Fibroblast of villous mesenchyme (primary cell): ENCODE data around the gene TBL3. TPM values are rescaled to one million over a fixed set of nuclear protein-coding genes. Genes with fewer than 3 reads are reported as not detected.
"Not testable (repeated sequence)": the region's sequence is repeated elsewhere in the genome, so short reads cannot be mapped to it uniquely, and the experiment has no call there.

Source experiments
- DNase-seq: peaks from one replicate; pipeline ENCODE4 v3.0.0-alpha.2; 2010; ENCODE audit warnings: low read depth
- H3K4me3 ChIP-seq: 2 replicates; pipeline ENCODE4 v1.5.1; 2011; ENCODE audit warnings: low read depth, mild to moderate bottlenecking, low read length
- total RNA-seq: library from RNA; depleted of rRNA; stranded (reverse); fragments of >200 nt; gene quantifications from 2 replicates; pipeline ENCODE4 v1.2.3, GENCODE V29; 2012
- TF ChIP-seq, protein P1 (sequence below): IDR thresholded peaks from 2 replicates; pipeline ENCODE4 v1.5.1; 2012; ENCODE audit warnings: low read depth, mild to moderate bottlenecking, low read length; ENCODE audit not compliant: insufficient read depth

The TBL3 gene
- total RNA-seq, 1 donor = 28.5 TPM

DNA sequence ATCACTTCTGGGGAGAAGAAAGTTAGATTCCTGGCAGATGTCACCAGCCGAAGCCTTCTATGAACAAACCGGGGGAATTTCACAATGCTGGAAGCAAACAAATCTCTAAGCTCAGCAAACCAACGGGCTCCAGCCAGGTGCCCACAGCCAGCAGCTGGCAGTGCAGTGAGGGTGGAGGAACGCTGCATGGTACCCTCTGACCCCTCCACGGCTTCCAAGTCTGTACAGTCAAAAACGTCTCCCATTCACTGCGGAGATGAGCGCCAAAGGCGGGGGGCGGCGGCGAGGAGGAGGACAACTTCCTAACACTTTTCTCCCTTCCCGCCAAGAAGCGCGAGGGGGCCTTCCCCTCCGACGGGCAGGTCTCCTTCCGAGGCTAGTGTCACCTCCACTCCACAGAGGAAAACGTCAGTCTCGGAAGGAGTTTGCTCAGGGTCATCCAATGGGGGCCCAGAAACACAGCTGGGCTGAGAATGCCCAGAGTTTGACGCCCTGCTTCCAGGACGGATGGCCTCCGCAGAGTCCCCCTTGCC is 36.8 kb downstream of the TBL3 start:
- H3K4me3 ChIP-seq = peak overlapping the region; percentile 83
- TF ChIP-seq, protein P1, sequence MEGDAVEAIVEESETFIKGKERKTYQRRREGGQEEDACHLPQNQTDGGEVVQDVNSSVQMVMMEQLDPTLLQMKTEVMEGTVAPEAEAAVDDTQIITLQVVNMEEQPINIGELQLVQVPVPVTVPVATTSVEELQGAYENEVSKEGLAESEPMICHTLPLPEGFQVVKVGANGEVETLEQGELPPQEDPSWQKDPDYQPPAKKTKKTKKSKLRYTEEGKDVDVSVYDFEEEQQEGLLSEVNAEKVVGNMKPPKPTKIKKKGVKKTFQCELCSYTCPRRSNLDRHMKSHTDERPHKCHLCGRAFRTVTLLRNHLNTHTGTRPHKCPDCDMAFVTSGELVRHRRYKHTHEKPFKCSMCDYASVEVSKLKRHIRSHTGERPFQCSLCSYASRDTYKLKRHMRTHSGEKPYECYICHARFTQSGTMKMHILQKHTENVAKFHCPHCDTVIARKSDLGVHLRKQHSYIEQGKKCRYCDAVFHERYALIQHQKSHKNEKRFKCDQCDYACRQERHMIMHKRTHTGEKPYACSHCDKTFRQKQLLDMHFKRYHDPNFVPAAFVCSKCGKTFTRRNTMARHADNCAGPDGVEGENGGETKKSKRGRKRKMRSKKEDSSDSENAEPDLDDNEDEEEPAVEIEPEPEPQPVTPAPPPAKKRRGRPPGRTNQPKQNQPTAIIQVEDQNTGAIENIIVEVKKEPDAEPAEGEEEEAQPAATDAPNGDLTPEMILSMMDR = no peak
- peak; percentile 76 for DNase-seq

DNA sequence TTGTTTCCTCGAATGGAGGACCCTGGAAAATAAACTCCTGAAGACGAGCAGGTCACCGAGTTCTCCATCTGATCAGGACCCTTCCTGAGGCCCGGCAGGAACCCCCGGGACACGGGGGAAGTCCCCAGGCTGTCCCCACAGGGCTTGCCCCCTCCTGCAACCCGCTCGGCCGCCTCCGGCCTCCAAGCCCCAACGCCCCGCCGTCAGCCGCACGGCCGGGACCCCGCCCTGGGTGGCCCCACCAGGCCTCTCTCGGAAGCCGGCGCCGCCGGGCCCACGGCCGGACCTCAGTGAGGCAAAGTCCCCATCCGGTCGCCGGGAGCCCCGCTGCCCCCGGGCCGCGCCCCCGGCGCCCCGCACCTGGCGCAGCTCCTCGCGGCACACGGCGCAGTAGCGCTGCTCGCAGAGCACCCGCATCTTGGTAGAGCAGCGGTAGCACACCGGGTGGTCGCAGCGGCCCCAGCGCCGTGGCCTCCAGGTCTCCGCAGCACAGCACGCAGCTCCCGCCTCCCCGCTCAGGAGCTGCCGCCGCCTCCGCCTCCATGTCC is 37.4 kb downstream of the TBL3 start:
- TF ChIP-seq, protein P1 = no peak
- H3K4me3 ChIP-seq = peak overlapping the region; percentile 83
- no peak for DNase-seq

DNA sequence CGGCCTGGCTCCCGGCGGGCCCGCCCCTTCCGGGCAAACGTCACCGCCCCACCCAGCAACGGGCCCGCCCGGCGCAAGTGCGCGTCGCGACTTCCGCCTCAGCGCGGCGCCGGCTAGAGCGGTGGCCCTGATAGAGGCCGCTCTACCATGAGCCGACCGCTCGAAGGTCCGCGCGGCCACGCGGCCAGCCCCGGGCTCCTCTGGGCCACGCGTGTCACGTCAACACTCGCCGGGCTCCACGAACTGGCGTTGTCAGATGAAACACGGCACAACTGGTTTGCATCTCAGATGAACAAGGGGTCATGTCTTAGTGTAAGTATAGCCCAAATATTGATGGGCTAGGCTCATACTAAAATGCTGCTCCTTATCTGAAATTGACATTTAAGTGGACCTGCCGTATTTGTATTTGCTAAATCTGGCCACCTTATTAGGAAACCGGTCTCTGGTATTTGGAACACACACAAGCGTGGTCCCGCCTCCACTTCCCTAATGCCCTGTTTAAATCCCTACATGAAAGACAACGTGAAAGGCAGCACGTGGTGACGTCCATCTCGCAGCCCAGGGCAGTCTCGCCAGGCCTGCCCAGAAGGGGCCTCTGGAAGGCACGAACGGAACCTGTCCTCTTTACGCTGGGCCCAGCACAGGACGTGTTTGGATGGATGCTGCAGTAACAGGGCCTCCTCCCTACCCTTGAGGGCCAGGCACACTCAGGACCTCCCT is 38.1 kb downstream of the TBL3 start, which contains the start of gene ZNF598:
TSS of gene ZNF598 (minus strand) at position 31 of the 720 bp plus-strand sequence.
- DNase-seq = peak; percentile 86
- TF ChIP-seq, protein P1 = no peak
- peak within 1 kb of the TSS; percentile 83 for H3K4me3 ChIP-seq

DNA sequence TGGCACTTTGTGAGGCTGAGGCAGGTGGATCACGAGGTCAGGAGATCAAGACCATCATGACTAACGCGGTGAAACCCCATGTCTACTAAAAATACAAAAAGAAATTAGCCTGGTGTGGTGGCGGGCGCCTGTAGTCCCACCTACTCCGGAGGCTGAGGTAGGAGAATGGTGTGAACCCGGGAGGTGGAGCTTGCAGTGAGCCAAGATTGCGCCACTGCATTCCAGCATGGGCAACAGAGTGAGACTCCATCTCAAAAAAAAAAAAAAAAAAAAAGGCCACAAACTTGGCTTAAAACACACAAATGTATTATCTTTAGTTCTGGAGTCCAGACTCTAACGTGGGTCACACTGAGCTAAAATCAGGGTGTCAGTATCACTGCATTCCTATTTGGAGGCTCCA is 39.9 kb downstream of the TBL3 start:
- DNase-seq, H3K4me3 ChIP-seq: not testable (repeated sequence)

DNA sequence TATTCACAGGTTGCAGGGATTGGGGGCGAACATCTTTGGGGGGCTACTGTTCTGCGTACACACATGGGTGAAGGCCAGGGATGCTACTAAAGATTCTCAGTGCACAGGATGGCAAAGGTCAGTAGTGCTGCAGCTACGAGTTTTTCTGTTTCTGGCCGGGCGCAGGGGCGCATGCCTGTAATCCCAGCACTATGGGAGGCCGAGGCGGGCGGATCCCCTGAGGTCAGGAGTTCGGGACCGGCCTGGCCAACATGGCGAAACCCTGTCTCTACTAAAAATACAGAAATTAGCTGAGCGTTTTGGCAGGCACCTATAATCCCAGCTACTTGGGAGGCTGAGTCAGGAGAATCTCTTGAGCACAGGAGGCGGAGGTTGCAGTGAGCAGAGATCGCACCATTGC is 41.7 kb downstream of the TBL3 start:
- TF ChIP-seq, protein P1 = no peak
- no peak for DNase-seq

DNA sequence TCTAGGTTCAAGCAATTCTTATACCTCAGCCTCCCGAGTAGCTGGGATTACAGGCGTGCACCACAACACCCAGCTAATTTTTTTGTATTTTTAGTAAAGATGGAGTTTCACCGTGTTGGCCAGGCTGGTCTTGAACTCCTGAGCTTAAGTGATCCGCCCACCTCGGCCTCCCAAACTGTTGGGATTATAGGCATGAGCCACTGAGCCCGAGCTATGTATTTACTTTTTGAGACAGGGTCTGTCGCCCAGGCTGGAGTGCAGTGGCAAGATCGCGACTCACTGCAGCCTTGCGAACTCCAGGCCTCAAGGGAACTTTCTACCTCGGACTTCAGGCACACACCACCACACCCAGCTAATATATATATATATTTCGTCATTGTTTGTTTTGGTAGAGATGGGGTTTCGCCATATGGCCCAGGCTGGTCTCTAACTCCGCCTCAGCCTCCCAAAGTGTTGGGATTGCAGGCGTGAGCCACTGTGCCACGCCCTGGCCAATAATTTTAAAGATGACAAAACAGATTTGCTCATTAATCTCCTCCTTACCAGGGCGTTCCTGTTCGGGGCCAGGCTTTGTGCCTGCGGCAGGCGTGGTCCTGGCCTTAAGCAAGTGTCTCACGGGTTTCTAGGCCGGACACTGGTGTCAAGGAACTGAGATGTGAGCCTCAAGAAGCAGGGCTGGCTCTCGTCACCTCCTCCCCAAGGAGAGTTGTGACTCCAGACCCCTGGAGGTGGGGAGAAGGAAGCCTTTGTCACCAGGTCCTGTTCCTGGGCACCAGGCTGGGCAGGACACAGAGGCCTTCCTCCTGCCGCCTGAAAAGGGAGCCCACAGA is 43.5 kb downstream of the TBL3 start:
- DNase-seq = peak; percentile 95
- TF ChIP-seq, protein P1 = no peak
- H3K4me3 ChIP-seq = no peak overlapping the region

More for the DNA sequence above, 41.7 kb downstream of the TBL3 start:
- no peak overlapping the region for H3K4me3 ChIP-seq

DNA sequence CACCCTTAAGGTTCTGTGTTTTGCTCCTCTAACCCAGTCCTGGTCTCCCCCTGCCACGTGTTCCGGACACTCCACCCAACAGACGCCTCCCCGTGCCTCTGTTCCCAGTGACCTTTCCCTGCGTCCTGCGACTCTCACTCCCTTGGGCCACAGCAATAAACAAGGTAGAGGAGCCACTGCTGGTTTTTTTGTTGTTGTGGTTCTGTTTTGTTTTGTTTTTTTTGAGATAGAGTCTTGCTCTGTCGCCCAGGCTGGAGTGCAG is 44.0 kb downstream of the TBL3 start:
- TF ChIP-seq, protein P1 = no peak
- no peak for DNase-seq
- no peak overlapping the region for H3K4me3 ChIP-seq
